ENCODE data around the gene UBXN10.

The UBXN10 gene

GRCh38 chr1:20183035-20183434, 2.9 kb upstream of the UBXN10 start:
- no peak for DNase-seq (ENCODE audit: low spot score)

GRCh38 chr1:20183616-20184271, 2.2 kb upstream of the UBXN10 start:
- no peak for DNase-seq (ENCODE audit: low spot score)

GRCh38 chr1:20184481-20184900, 1.4 kb upstream of the UBXN10 start:
- DNase-seq (ENCODE audit: low spot score): no peak

GRCh38 chr1:20184997-20185833, 681 bp upstream of the UBXN10 start:
- no peak for DNase-seq (ENCODE audit: low spot score)

- DNase-seq (ENCODE audit: low spot score): no peak
These were observed 1.4 kb downstream of the UBXN10 start for GRCh38 chr1:20187103-20187812.

- no peak for DNase-seq (ENCODE audit: low spot score)
These were observed 2.0 kb downstream of the UBXN10 start for GRCh38 chr1:20187813-20188454.

- no peak for DNase-seq (ENCODE audit: low spot score)
These were observed 2.5 kb downstream of the UBXN10 start for GRCh38 chr1:20188455-20188817.

GRCh38 chr1:20189664-20190063, 3.8 kb downstream of the UBXN10 start:
- DNase-seq (ENCODE audit: low spot score): no peak

GRCh38 chr1:20190256-20191160, 4.6 kb downstream of the UBXN10 start:
- no peak for DNase-seq (ENCODE audit: low spot score)

GRCh38 chr1:20191266-20191825, 5.5 kb downstream of the UBXN10 start:
- DNase-seq (ENCODE audit: low spot score): peak; percentile 30

GRCh38 chr1:20192364-20192763, 6.5 kb downstream of the UBXN10 start:
- DNase-seq (ENCODE audit: low spot score): no peak

GRCh38 chr1:20192871-20193411, 7.0 kb downstream of the UBXN10 start:
- DNase-seq (ENCODE audit: low spot score): no peak

GRCh38 chr1:20194224-20194623, 8.3 kb downstream of the UBXN10 start:
- peak; percentile 21 for DNase-seq (ENCODE audit: low spot score)

- DNase-seq (ENCODE audit: low spot score): peak; percentile 40
These were observed 9.0 kb downstream of the UBXN10 start for GRCh38 chr1:20194757-20195461.

GRCh38 chr1:20195462-20195780, 9.5 kb downstream of the UBXN10 start:
- DNase-seq (ENCODE audit: low spot score): no peak

- DNase-seq (ENCODE audit: low spot score): no peak
These were observed 11.5 kb downstream of the UBXN10 start for GRCh38 chr1:20197329-20197791.

GRCh38 chr1:20198296-20198695, 12.4 kb downstream of the UBXN10 start:
- DNase-seq (ENCODE audit: low spot score): no peak

- no peak for DNase-seq (ENCODE audit: low spot score)
These were observed 13.0 kb downstream of the UBXN10 start for GRCh38 chr1:20198918-20199317.

- DNase-seq (ENCODE audit: low spot score): no peak
These were observed 13.5 kb downstream of the UBXN10 start for GRCh38 chr1:20199403-20199802.

GRCh38 chr1:20199840-20200239, 13.9 kb downstream of the UBXN10 start:
- DNase-seq (ENCODE audit: low spot score): no peak

All from pons (tissue), 1 donor.